ENCODE measurements around the gene ZNF446.
"Not testable (repeated sequence)": the region's sequence is repeated elsewhere in the genome, so short reads cannot be mapped to it uniquely, and the experiment has no call there.

Gene ZNF446

DNA sequence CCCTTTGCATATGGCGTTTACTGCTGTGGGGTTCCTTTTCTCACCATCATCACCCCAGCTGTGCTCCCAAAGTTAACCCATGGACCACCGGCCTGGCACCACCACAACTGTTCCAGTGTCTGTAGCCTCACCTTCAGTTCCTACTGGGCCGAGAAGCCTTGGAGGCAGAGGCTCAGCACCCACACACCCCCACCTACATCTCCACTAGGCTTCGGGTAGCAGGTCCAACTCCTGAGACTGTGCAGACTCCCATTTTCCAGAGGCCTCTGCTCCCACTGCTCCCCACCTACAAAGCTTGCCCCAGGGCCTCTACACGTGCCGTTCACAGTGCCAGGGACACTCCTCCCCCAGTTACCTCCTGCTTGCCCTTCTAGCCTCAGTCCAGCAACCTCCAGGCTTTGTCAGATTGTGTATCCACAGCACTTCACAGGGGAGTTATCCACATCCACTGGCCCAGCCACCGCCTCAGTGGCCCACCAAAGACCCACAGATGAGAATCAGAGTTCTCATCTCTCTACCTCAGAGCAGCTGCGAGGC is 21.6 kb downstream of the ZNF446 start:
- ChIA-PET POLR2A (no interaction called here), CTCF (no interaction called here)
- no peak for DNase-seq (ENCODE audit: extremely low spot score)
- no peak for TF ChIP-seq ARNT (IDR thresholded peaks at IDR 0.05)

DNA sequence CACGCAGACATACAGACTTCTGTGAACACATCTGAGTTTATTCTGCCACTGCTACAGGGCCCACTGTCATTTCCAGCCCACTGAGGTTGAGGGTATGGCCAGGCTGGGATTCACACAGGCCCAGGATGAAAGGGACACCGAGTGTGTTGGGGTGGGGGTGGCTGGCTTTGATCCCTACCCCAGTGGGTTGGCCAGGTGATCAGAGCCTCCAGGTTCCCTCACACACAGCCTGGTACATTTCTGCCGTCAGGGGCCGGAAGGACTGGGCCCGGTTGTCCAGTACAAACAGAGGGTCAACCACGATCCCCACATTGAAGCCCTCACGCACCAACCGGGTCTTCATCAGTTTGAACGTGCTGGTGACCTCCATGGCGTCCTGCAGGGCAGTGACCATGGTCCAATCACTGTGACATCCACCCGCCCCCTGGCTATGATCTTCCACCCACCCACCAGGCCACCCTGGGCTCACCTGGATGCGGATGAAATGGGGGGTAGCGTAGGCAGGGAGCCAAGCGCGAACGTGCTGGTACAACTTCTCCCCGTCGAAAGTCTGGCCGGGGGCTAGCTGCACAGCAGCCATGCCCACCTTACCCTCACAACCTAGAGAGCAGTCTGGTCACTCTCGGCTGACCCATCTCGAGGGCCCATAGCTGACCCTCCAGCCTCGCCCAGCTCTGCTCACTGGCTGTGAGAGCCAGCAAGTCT is 22.3 kb downstream of the ZNF446 start:
- no peak for DNase-seq (ENCODE audit: extremely low spot score)
- ChIA-PET CTCF (no interaction called here), POLR2A (interaction anchor here (1.8 kb wide), 1 partner anchor 23 kb away, joined by 5 read pairs; the partner anchor contains the start of gene ZNF446)
- TF ChIP-seq BHLHE40 (IDR thresholded peaks at IDR 0.05; ENCODE audit: borderline replicate concordance): no peak
- TF ChIP-seq NFRKB (IDR thresholded peaks at IDR 0.05): no peak
- no peak for TF ChIP-seq FOXK2 (IDR thresholded peaks at IDR 0.05)
- TF ChIP-seq FOXM1 (IDR thresholded peaks at IDR 0.05; ENCODE audit: borderline replicate concordance): no peak
- no peak for TF ChIP-seq ELF4 (IDR thresholded peaks at IDR 0.05)
- no peak for TF ChIP-seq ARNT (IDR thresholded peaks at IDR 0.05)
- no peak for TF ChIP-seq LEF1 (IDR thresholded peaks at IDR 0.05; ENCODE audit: borderline replicate concordance)
- no peak for TF ChIP-seq TARDBP (IDR thresholded peaks at IDR 0.05)
- TF ChIP-seq FOXA1 (IDR thresholded peaks at IDR 0.05): no peak
- no peak for TF ChIP-seq CTBP1 (IDR thresholded peaks at IDR 0.05; ENCODE audit: borderline replicate concordance)
- TF ChIP-seq HDGF (IDR thresholded peaks at IDR 0.05; ENCODE audit: borderline replicate concordance): no peak
- TF ChIP-seq L3MBTL2 (conservative IDR thresholded peaks at IDR 0.05): no peak
- TF ChIP-seq, protein P1, sequence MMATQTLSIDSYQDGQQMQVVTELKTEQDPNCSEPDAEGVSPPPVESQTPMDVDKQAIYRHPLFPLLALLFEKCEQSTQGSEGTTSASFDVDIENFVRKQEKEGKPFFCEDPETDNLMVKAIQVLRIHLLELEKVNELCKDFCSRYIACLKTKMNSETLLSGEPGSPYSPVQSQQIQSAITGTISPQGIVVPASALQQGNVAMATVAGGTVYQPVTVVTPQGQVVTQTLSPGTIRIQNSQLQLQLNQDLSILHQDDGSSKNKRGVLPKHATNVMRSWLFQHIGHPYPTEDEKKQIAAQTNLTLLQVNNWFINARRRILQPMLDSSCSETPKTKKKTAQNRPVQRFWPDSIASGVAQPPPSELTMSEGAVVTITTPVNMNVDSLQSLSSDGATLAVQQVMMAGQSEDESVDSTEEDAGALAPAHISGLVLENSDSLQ (IDR thresholded peaks at IDR 0.05): no peak
- no peak for TF ChIP-seq SP1 (IDR thresholded peaks at IDR 0.05)
- TF ChIP-seq SUZ12 (IDR thresholded peaks at IDR 0.05): no peak
- TF ChIP-seq ZNF384 (IDR thresholded peaks at IDR 0.05): no peak

DNA sequence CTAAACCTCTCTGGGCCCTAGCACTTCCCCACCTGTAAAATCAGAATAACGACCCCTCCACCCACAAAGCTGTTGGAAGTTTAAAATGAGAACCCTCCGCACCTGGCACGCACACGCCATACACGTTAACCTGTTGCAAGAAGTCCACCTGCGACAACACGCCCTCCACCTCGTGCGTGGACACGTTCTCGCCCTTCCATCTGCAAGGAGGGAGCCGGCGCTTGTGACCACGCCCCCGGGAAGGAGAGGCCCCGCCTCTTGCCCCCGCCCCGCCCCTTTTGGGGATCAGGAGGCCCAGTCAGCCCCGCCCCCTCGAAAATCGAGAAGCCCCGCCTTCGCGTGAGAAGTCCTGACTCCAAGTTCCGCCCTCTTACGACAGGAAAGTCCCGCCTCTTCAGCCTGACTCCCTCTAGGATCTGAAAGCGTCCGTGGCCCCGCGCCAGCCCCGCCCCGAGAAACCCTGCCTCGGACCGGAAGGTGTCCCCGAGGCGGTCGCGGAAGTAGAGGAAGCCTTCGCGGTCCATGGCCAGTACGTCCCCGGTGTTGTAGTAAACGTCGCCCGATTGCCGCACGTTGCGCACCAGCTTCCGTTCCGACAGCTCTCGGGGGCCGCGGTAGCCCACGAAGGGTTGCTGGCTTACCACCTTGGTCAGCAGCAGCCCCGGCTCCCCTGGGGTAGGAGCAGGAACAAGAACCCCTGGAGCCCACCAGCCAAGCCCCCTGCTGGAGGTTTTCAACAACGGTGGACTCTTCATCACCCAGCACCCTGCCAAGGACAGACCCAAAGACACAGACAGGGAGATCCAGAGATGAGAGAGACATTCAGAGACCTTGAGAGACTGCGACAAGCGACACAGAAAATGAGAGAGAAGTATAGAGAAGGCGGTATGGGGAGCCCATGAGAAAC is 23.1 kb downstream of the ZNF446 start:
- POLR2A ChIA-PET: interaction anchor here (0.6 to 1.8 kb wide), 4 partner anchors 20 to 48 kb away, joined by 3 to 10 read pairs (median 6); partner anchors contain the start of genes ZBTB45, ZNF324B and ZNF446
- DNase-seq (ENCODE audit: extremely low spot score): peak; percentile 97
- TF ChIP-seq FOXM1 (IDR thresholded peaks at IDR 0.05; ENCODE audit: borderline replicate concordance) (no peak), HDGF (IDR thresholded peaks at IDR 0.05; ENCODE audit: borderline replicate concordance) (0 out of 2 replicates have a peak, but pooled peaks have one; percentile 68), L3MBTL2 (conservative IDR thresholded peaks at IDR 0.05) (peak; percentile 68), FOXA1 (IDR thresholded peaks at IDR 0.05) (no peak), CTBP1 (IDR thresholded peaks at IDR 0.05; ENCODE audit: borderline replicate concordance) (peak; percentile 85)
- TF ChIP-seq, protein P1 (IDR thresholded peaks at IDR 0.05): peak; percentile 55
- CTCF ChIA-PET: no interaction called here

DNA sequence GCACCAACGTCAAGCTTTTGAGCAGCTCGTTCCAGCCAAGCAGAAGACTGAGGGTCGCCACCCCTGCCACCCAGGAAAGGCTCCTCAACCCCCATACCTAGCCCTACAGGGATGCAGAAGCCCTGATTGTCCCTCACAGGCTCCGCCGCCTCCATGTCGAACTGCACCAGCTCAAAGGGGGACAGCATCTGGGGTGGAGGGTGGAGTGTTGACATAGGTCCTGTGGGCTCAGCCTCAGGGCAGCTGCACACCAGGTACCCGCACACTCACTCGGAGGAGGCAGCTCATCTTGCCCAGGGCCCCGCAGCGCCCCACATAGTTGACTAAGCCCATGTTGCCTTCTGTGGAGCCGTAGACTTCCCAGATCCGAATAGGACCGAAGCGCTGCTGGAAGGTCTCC is 24.1 kb downstream of the ZNF446 start:
- no peak for DNase-seq (ENCODE audit: extremely low spot score)
- CTCF ChIA-PET: no interaction called here
- no peak for TF ChIP-seq FOXA1 (IDR thresholded peaks at IDR 0.05)
- TF ChIP-seq, protein P1 (IDR thresholded peaks at IDR 0.05): no peak
- TF ChIP-seq HDGF (IDR thresholded peaks at IDR 0.05; ENCODE audit: borderline replicate concordance): no peak
- TF ChIP-seq SUZ12 (IDR thresholded peaks at IDR 0.05): no peak
- no peak for TF ChIP-seq FOXK2 (IDR thresholded peaks at IDR 0.05)
- no peak for TF ChIP-seq NFRKB (IDR thresholded peaks at IDR 0.05)
- no peak for TF ChIP-seq ARNT (IDR thresholded peaks at IDR 0.05)
- TF ChIP-seq SP1 (IDR thresholded peaks at IDR 0.05): no peak
- TF ChIP-seq LEF1 (IDR thresholded peaks at IDR 0.05; ENCODE audit: borderline replicate concordance): no peak
- TF ChIP-seq ELF4 (IDR thresholded peaks at IDR 0.05): no peak
- POLR2A ChIA-PET: interaction anchor here (0.6 to 1.8 kb wide), 3 partner anchors 18 to 25 kb away, joined by 3 to 10 read pairs (median 5); partner anchors contain the start of genes ZBTB45 and ZNF446

DNA sequence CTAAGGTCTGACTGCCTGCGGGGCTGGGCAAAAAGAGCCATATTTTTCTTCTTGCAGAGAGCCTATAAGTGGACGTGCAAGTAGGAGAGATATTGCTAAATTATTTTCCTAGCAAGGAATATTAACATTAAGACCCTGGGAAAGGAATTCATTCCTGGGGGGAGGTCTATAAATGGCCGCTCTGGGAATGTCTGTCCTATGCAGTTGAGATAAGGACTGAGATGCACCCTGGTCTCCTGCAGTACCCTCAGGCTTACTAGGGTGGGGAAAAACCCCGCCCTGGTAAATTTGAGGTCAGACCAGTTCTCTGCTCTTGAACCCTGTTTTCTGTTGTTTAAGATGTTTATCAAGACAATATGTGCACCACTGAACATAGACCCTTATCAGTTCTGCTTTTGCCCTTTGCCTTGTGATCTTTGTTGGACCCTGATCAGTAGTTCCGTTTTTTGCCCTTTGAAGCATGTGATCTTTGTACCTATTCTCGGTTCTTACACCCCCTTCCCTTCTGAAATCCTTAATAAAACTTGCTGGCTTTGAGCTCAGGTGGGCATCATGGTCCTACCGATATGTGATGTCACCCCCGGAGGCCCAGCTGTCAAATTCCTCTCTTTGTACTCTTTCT is 31.6 kb downstream of the ZNF446 start:
- POLR2A ChIA-PET; DNase-seq (ENCODE audit: extremely low spot score); CTCF ChIA-PET: not testable (repeated sequence)

DNA sequence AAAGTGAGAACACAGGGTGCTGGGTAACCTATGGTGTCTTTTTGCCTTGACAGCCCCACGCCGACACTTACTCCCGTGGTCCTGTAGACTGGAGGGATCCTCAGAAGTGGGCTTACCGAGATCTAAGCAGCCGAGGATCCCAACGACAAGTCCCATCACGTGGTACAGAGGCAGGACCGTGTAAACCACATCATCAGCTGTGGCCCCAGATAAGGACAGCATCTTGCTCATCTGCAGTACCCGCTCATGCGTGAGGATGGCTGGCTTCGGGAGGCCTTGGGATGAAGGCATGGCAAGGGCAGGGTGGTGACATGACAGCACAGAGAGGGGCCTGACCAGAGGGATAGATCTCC is 33.6 kb downstream of the ZNF446 start:
- no peak for DNase-seq (ENCODE audit: extremely low spot score)
- CTCF ChIA-PET: no interaction called here
- no peak for TF ChIP-seq SP1 (IDR thresholded peaks at IDR 0.05)
- TF ChIP-seq CTBP1 (IDR thresholded peaks at IDR 0.05; ENCODE audit: borderline replicate concordance): no peak
- no peak for TF ChIP-seq BHLHE40 (IDR thresholded peaks at IDR 0.05; ENCODE audit: borderline replicate concordance)
- POLR2A ChIA-PET: no interaction called here

All from HEK293T (cell line).